IMR-90 (cell line): ENCODE measurements around the gene CST4. TPM values are rescaled to one million over a fixed set of nuclear protein-coding genes. Genes with fewer than 3 reads are reported as not detected.

ENCODE experiments used
- ATAC-seq: fragments of 200-7000 bp; cut with Tn5 transposase; 2 replicates; pipeline ENCODE4 v1.9.1; 2020; ENCODE audit warnings: low read depth, mild to moderate bottlenecking, moderate library complexity
- BruUV-seq: library from RNA; stranded (reverse); fragments of 400-500 nt; replicated peaks from 2 replicates; lab custom pipeline; 2021; lab: Mats Ljungman, UMichigan
- CTCF ChIA-PET: fragments of 300-600 bp; formaldehyde crosslinking; extraction: SDS; loops from one replicate; lab custom pipeline; 2021; ENCODE audit warnings: antibody characterized with exemption; lab: Yijun Ruan, JAX
- POLR2A ChIA-PET: fragments of 300-600 bp; sonication (Branson Sonifier 250); formaldehyde crosslinking; loops from one replicate; lab custom pipeline; 2022; ENCODE audit warnings: antibody characterized with exemption; ENCODE audit not compliant: unreplicated experiment; lab: Charles Lee
- DNase-seq: peaks from one replicate; pipeline ENCODE4 v3.0.0; 2013
- H2AFZ ChIP-seq: replicated peaks from 2 replicates; pipeline ENCODE3; 2013; ENCODE audit warnings: low read length, mild to moderate bottlenecking; ENCODE audit not compliant: poor library complexity
- H2AK5ac ChIP-seq: 2 replicates; pipeline ENCODE4 v1.6.1; 2013; ENCODE audit warnings: low read depth, low read length, inconsistent platforms
- H2AK9ac ChIP-seq: replicated peaks from 2 replicates; pipeline ENCODE3; 2013; ENCODE audit warnings: mild to moderate bottlenecking, low read depth, low read length, moderate library complexity; ENCODE audit not compliant: poor library complexity
- H2BK120ac ChIP-seq: 2 replicates; pipeline ENCODE4 v1.6.1; 2013; ENCODE audit warnings: low read depth, low read length, inconsistent platforms
- H2BK15ac ChIP-seq: 3 replicates; pipeline ENCODE4 v1.6.1; 2013; ENCODE audit warnings: low read depth, low read length, inconsistent platforms
- H2BK20ac ChIP-seq: 2 replicates; pipeline ENCODE4 v1.6.1; 2013; ENCODE audit warnings: low read depth, mild to moderate bottlenecking, inconsistent platforms, low read length, moderate library complexity
- H2BK5ac ChIP-seq: 2 replicates; pipeline ENCODE4 v1.6.1; 2013; ENCODE audit warnings: mild to moderate bottlenecking, low read depth, low read length, inconsistent platforms; ENCODE audit not compliant: poor library complexity, severe bottlenecking
- H3K14ac ChIP-seq: replicated peaks from 2 replicates; pipeline ENCODE4 v1.6.1; 2013; ENCODE audit warnings: low read depth, low read length, inconsistent platforms
- H3K18ac ChIP-seq: 2 replicates; pipeline ENCODE4 v1.6.1; 2013; ENCODE audit warnings: low read depth, low read length, control low read depth
- H3K23ac ChIP-seq: 2 replicates; pipeline ENCODE4 v1.6.1; 2013; ENCODE audit warnings: low read depth, low read length, inconsistent platforms
- H3K27ac ChIP-seq: 2 replicates; pipeline ENCODE4 v1.5.1; 2013; ENCODE audit warnings: mild to moderate bottlenecking, control low read depth, low read length; ENCODE audit not compliant: insufficient read depth
- H3K27me3 ChIP-seq: 2 replicates; pipeline ENCODE4 v1.6.1; 2013; ENCODE audit warnings: low read length; ENCODE audit not compliant: control insufficient read depth, insufficient read depth
- H3K36me3 ChIP-seq: 2 replicates; pipeline ENCODE4 v1.6.1; 2013; ENCODE audit warnings: low read length, mixed read lengths; ENCODE audit not compliant: control insufficient read depth, insufficient read depth
- H3K4ac ChIP-seq: 2 replicates; pipeline ENCODE4 v1.6.1; 2013; ENCODE audit warnings: low read depth, low read length, inconsistent platforms
- H3K4me1 ChIP-seq: 2 replicates; pipeline ENCODE4 v1.6.1; 2013; ENCODE audit warnings: low read length, mixed read lengths; ENCODE audit not compliant: control insufficient read depth, insufficient read depth
- H3K4me2 ChIP-seq: 2 replicates; pipeline ENCODE4 v1.6.1; 2013; ENCODE audit warnings: low read depth, mild to moderate bottlenecking, control low read depth, low read length, moderate library complexity
- H3K4me3 ChIP-seq: 2 replicates; pipeline ENCODE4 v1.5.1; 2013; ENCODE audit warnings: low read depth, mild to moderate bottlenecking, control low read depth, low read length, moderate library complexity; ENCODE audit not compliant: insufficient read depth
- H3K56ac ChIP-seq: 2 replicates; pipeline ENCODE4 v1.6.1; 2013; ENCODE audit warnings: low read length, inconsistent platforms; ENCODE audit not compliant: insufficient read depth; ENCODE audit errors: extremely low read depth
- H3K79me1 ChIP-seq, 2 experiments: 2 replicates each; pipeline ENCODE4 v1.6.1; 2013; ENCODE audit warnings: low read length in 2 of 2, inconsistent platforms in 1 of 2, low read depth in 1 of 2
- H3K9ac ChIP-seq: 2 replicates; pipeline ENCODE4 v1.6.1; 2013; ENCODE audit warnings: low read depth, low read length, control low read depth
- H3K9me1 ChIP-seq: 2 replicates; pipeline ENCODE4 v1.6.1; 2013; ENCODE audit warnings: low read length, inconsistent platforms; ENCODE audit not compliant: insufficient read depth
- H3K9me3 ChIP-seq: 2 replicates; pipeline ENCODE4 v1.6.1; 2013; ENCODE audit warnings: low read length; ENCODE audit not compliant: control insufficient read depth, insufficient read depth
- H4K20me1 ChIP-seq: 2 replicates; pipeline ENCODE4 v1.6.1; 2013; ENCODE audit warnings: low read length, inconsistent platforms; ENCODE audit not compliant: insufficient read depth
- H4K5ac ChIP-seq: 2 replicates; pipeline ENCODE4 v1.6.1; 2013; ENCODE audit warnings: mild to moderate bottlenecking, low read depth, low read length, control low read depth
- H4K8ac ChIP-seq, 2 experiments: 2 replicates each; pipeline ENCODE4 v1.6.1; 2013; ENCODE audit warnings: low read depth in 2 of 2, low read length in 2 of 2, control low read depth in 1 of 2, inconsistent platforms in 1 of 2
- H4K91ac ChIP-seq: 2 replicates; pipeline ENCODE4 v1.6.1; 2013; ENCODE audit warnings: low read depth, low read length, inconsistent platforms; ENCODE audit not compliant: insufficient read depth
- BHLHE40 ChIP-seq: fragments of 150-350 bp; IDR thresholded peaks from 2 replicates; pipeline ENCODE4 v1.6.1; 2016; ENCODE audit warnings: mild to moderate bottlenecking, low read depth, low read length
- CTCF ChIP-seq: conservative IDR thresholded peaks from 2 replicates; pipeline ENCODE4 v1.5.1; 2012; ENCODE audit warnings: mild to moderate bottlenecking, low read depth, low read length, improper control_type of control experiment
- ELK1 ChIP-seq: fragments of 150-350 bp; IDR thresholded peaks from 2 replicates; pipeline ENCODE4 v1.6.1; 2016; ENCODE audit warnings: low read depth, mild to moderate bottlenecking, low read length, moderate library complexity, borderline replicate concordance
- MAFK ChIP-seq: IDR thresholded peaks from 2 replicates; pipeline ENCODE4 v1.6.1; 2012; ENCODE audit warnings: low read depth, low read length, improper control_type of control experiment
- MAZ ChIP-seq: IDR thresholded peaks from 2 replicates; pipeline ENCODE4 v1.6.1; 2012; ENCODE audit warnings: low read depth, mild to moderate bottlenecking, low read length, improper control_type of control experiment, moderate library complexity, borderline replicate concordance
- MXI1 ChIP-seq: IDR thresholded peaks from 2 replicates; pipeline ENCODE4 v1.6.1; 2012; ENCODE audit warnings: low read depth, mild to moderate bottlenecking, low read length, moderate library complexity, borderline replicate concordance
- NFE2L2 ChIP-seq: fragments of 150-350 bp; IDR thresholded peaks from 2 replicates; pipeline ENCODE4 v1.6.1; 2016; ENCODE audit warnings: low read depth, mild to moderate bottlenecking, low read length
- POLR2A ChIP-seq: IDR thresholded peaks from 2 replicates; pipeline ENCODE4 v1.6.1; 2012; ENCODE audit warnings: mild to moderate bottlenecking, low read depth, low read length
- RAD21 ChIP-seq: IDR thresholded peaks from 2 replicates; pipeline ENCODE4 v1.6.1; 2012; ENCODE audit warnings: low read length, improper control_type of control experiment
- USF2 ChIP-seq: fragments of 150-350 bp; IDR thresholded peaks from 2 replicates; pipeline ENCODE4 v1.6.1; 2017; ENCODE audit warnings: mild to moderate bottlenecking, antibody characterized with exemption, low read length, low read depth
- WGBS, 2 experiments: methylation state at CpG; one replicate each; pipeline versions ENCODE4 v1.1.5 to v1.1.7; 2013; ENCODE audit warnings: missing lambda C conversion rate in 2 of 2; ENCODE audit not compliant: insufficient read length in 1 of 2; ENCODE audit errors: extremely low coverage in 2 of 2; 5-methylcytosine and 5-hydroxymethylcytosine counted together
- dilution Hi-C: fragments of 300-500 bp; cut with HindIII; formaldehyde crosslinking; loops from one replicate; pipeline ENCODE4 v1.14.3; 2018; ENCODE audit warnings: low sequenced_read_pairs; ENCODE audit not compliant: unreplicated experiment
- in situ Hi-C: fragments of 300-500 bp; cut with MboI; formaldehyde crosslinking; loops from 3 replicates; pipeline ENCODE4 v1.14.3; 2019; ENCODE audit warnings: low sequenced_read_pairs, inconsistent platforms, mixed read lengths
- intact Hi-C: fragments of 100-400 bp; cut with micrococcal nuclease; formaldehyde crosslinking; loops from 2 replicates; pipeline ENCODE4 v1.10.0; 2022
- polyA plus RNA-seq, 3 experiments: library from polyadenylated mRNA; depleted of rRNA; stranded (reverse); fragments of >200 nt; gene quantifications; 2 replicates each; pipeline ENCODE4 v1.2.3, GENCODE V29; 2012; ENCODE audit warnings: low replicate concordance in 1 of 3
- total RNA-seq: library from RNA; depleted of rRNA; stranded (reverse); fragments of >200 nt; gene quantifications from 2 replicates; pipeline ENCODE4 v1.2.3, GENCODE V29; 2012

The CST4 gene
- total and polyA plus RNA-seq, 2 of the 4 experiments (the other 2 are of a cell fraction): not detected

GRCh38 chr20:23689399-23689690, 507 bp upstream of the CST4 start:
- no peaks in the 10 kb centered on the region for H3K9me3 ChIP-seq
- no peak overlapping the region for H3K56ac ChIP-seq
- H2AFZ ChIP-seq: no peak overlapping the region
- H3K4me3 ChIP-seq: no peak overlapping the region
- H3K4me2 ChIP-seq: no peak overlapping the region
- no CpG with 5 or more reads among the region's 3 CpGs for WGBS, 2 experiments
- intact Hi-C loops: no loop called here
- H2BK15ac ChIP-seq: no peak overlapping the region
- H2BK120ac ChIP-seq: no peak overlapping the region
- H3K27ac ChIP-seq: no peak overlapping the region
- no peak overlapping the region for H3K4ac ChIP-seq
- no peak overlapping the region for H2BK5ac ChIP-seq
- no peak overlapping the region for H2AK5ac ChIP-seq
- H3K79me1 ChIP-seq: no peaks in the 10 kb centered on the region
- DNase-seq (no peak), ATAC-seq (no peak)
- POLR2A ChIA-PET: no interaction called here
- H3K9me1 ChIP-seq: peaks cover 12% of the 10 kb centered on the region
- in situ Hi-C loops: no loop called here
- H3K36me3 ChIP-seq: no peaks in the 10 kb centered on the region
- no peak overlapping the region for H3K9ac ChIP-seq
- H3K14ac ChIP-seq: no peak overlapping the region
- CTCF ChIA-PET: no interaction called here
- dilution Hi-C loops: no loop called here
- peaks cover 6% of the 10 kb centered on the region for H3K27me3 ChIP-seq
- no peaks in the 10 kb centered on the region for H4K20me1 ChIP-seq
- H4K8ac ChIP-seq: no peak overlapping the region
- no peak overlapping the region for H2BK20ac ChIP-seq
- H4K91ac ChIP-seq: no peak overlapping the region
- no peak overlapping the region for H2AK9ac ChIP-seq
- H3K18ac ChIP-seq: no peak overlapping the region
- BruUV-seq: no TSS peak
- no peak overlapping the region for H3K23ac ChIP-seq
- TF ChIP-seq ELK1: no peak
- no peak for TF ChIP-seq NFE2L2
- no peak for TF ChIP-seq MAFK
- TF ChIP-seq RAD21: no peak
- TF ChIP-seq USF2: no peak
- TF ChIP-seq BHLHE40: no peak
- TF ChIP-seq MXI1: no peak
- TF ChIP-seq MAZ: no peak
- TF ChIP-seq POLR2A: no peak
- TF ChIP-seq CTCF: no peak
- no peak overlapping the region for H4K5ac ChIP-seq
- peaks cover 8% of the 10 kb centered on the region for H3K4me1 ChIP-seq
